SU-DHL-6 (cell line): ENCODE data around the gene GSE1.

Source experiments
- EZH2phosphoT487 ChIP-seq: fragments of 200-600 bp; sonication (generic), shearing (Covaris generic); conservative IDR thresholded peaks from 2 replicates; pipeline ENCODE4 v1.6.1; 2018; ENCODE audit warnings: mild to moderate bottlenecking, antibody characterized with exemption, low read length, moderate library complexity, mixed read lengths
- TF ChIP-seq, protein P1 (sequence below): fragments of 200-600 bp; sonication (generic); IDR thresholded peaks from one replicate; pipeline ENCODE4 v1.5.1; 2017; ENCODE audit warnings: antibody characterized with exemption, mild to moderate bottlenecking, low read length, moderate library complexity; ENCODE audit not compliant: insufficient read depth, poor library complexity, severe bottlenecking

DNA sequence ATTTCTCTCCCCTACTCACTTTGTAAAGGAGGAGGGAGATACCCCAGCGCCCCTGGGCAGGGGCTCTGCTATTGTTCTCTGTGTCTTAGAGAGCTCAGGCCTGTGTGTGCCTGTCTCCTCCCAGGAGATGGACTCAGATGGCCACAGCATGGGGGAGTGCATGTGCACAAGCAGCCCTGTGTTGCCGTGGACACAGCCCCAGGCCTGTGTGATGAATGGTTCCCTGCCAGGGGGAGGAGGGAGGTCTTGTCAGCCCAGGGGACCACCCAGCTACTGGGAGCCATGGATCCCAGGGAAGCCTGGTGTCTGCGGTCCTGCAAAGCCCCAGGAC, 49.3 kb downstream of the GSE1 start:
- TF ChIP-seq, protein P1, sequence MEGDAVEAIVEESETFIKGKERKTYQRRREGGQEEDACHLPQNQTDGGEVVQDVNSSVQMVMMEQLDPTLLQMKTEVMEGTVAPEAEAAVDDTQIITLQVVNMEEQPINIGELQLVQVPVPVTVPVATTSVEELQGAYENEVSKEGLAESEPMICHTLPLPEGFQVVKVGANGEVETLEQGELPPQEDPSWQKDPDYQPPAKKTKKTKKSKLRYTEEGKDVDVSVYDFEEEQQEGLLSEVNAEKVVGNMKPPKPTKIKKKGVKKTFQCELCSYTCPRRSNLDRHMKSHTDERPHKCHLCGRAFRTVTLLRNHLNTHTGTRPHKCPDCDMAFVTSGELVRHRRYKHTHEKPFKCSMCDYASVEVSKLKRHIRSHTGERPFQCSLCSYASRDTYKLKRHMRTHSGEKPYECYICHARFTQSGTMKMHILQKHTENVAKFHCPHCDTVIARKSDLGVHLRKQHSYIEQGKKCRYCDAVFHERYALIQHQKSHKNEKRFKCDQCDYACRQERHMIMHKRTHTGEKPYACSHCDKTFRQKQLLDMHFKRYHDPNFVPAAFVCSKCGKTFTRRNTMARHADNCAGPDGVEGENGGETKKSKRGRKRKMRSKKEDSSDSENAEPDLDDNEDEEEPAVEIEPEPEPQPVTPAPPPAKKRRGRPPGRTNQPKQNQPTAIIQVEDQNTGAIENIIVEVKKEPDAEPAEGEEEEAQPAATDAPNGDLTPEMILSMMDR, result no peak
- TF ChIP-seq EZH2phosphoT487, result no peak
